Breast epithelium (tissue), 4 donors: ENCODE measurements around the gene CLTC. TPM values are rescaled to one million over a fixed set of nuclear protein-coding genes. Genes with fewer than 3 reads are reported as not detected.

ENCODE experiments used
- DNase-seq, 2 donors: peaks; one replicate each; pipeline ENCODE4 v3.0.0-alpha.2; 2019; ENCODE audit warnings: low spot score in 2 of 2
- H3K27ac ChIP-seq, 2 donors: fragments of 200-600 bp; sonication (generic) in 1 of 2; one replicate each; pipeline ENCODE4 v1.5.1; 2016 to 2019; ENCODE audit warnings: mild to moderate bottlenecking in 1 of 2
- H3K27me3 ChIP-seq, 2 donors: fragments of 200-600 bp; sonication (generic) in 1 of 2; one replicate each; pipeline versions ENCODE4 v1.5.1 to v1.6.0; 2017 to 2019; ENCODE audit warnings: control low read depth in 1 of 2, mild to moderate bottlenecking in 1 of 2
- H3K36me3 ChIP-seq: fragments of 200-600 bp; one replicate; pipeline ENCODE4 v1.5.1; 2019
- H3K4me1 ChIP-seq, 2 donors: fragments of 200-600 bp; sonication (generic); one replicate each; pipeline ENCODE4 v1.5.1; 2016 to 2019; ENCODE audit warnings: control low read depth in 1 of 2
- H3K4me3 ChIP-seq, 3 donors: fragments of 200-600 bp; sonication (generic); 1 replicate in 2 of 3; 2 replicates in 1 of 3; pipeline ENCODE4 v1.5.1; 2016 to 2019; ENCODE audit warnings: mild to moderate bottlenecking in 3 of 3, moderate library complexity in 2 of 3
- H3K9me3 ChIP-seq, 2 donors: fragments of 200-600 bp; sonication (generic) in 1 of 2; one replicate each; pipeline ENCODE4 v1.5.1; 2016 to 2019; ENCODE audit warnings: control low read depth in 1 of 2
- CTCF ChIP-seq, 3 donors: fragments of 450-650 bp; IDR thresholded peaks; one replicate each; pipeline ENCODE4 v1.5.1; 2016 to 2017; ENCODE audit warnings: antibody characterized with exemption in 3 of 3, mild to moderate bottlenecking in 3 of 3, moderate library complexity in 3 of 3
- POLR2A ChIP-seq: fragments of 450-650 bp; IDR thresholded peaks from one replicate; pipeline ENCODE4 v1.6.1; 2016; ENCODE audit warnings: antibody characterized with exemption, mild to moderate bottlenecking, moderate library complexity
- POLR2AphosphoS5 ChIP-seq, 3 donors: sonication (generic); formaldehyde crosslinking; IDR thresholded peaks; one replicate each; pipeline ENCODE4 v1.6.1; 2017; ENCODE audit warnings: antibody characterized with exemption in 3 of 3
- intact Hi-C: fragments of 100-400 bp; cut with DNase I; formaldehyde crosslinking; loops from one replicate; pipeline ENCODE4 v1.15.1; 2023; ENCODE audit warnings: low total_unique reads
- total RNA-seq, 3 donors: library from RNA; depleted of rRNA; stranded (reverse); fragments of >200 nt; gene quantifications; one replicate each; pipeline ENCODE4 v1.1.0, GENCODE V29; 2016

Gene CLTC
- total RNA-seq, 3 donors from 2014 or later, result 199 to 231 (median 213) TPM

- intact Hi-C loops, result loop anchor here (2.0 kb wide), 1 partner anchor 19 kb away; no protein-coding TSS in a partner anchor
- Histone ChIP-seq H3K36me3 (no peaks in the 10 kb centered on the region), H3K4me3 (peak overlapping the region; percentile 73 to 81 (median 74)), H3K27me3 (no peaks in the 10 kb centered on the region), H3K4me1 (peaks cover 0 to 19% of the 10 kb centered on the region in 2 donors), H3K9me3 (no peaks in the 10 kb centered on the region), H3K27ac (peak overlapping the region; percentile 94 to 96)
- no peak for DNase-seq
- TF ChIP-seq CTCF (IDR thresholded peaks at IDR 0.05) (no peak), POLR2AphosphoS5 (IDR thresholded peaks at IDR 0.05) (no peak), POLR2A (no peak)
These were observed 88.3 kb downstream of the CLTC start for GRCh38 chr17:59707971-59708430.

- Histone ChIP-seq H3K27ac (no peak overlapping the region), H3K9me3 (no peaks in the 10 kb centered on the region), H3K36me3 (no peaks in the 10 kb centered on the region), H3K4me3 (no peak overlapping the region), H3K27me3 (no peaks in the 10 kb centered on the region), H3K4me1 (peaks cover 0 to 10% of the 10 kb centered on the region in 2 donors)
- TF ChIP-seq POLR2AphosphoS5 (IDR thresholded peaks at IDR 0.05) (no peak), POLR2A (no peak), CTCF (IDR thresholded peaks at IDR 0.05) (no peak)
- DNase-seq, result no peak
- intact Hi-C loops, result no loop called here
These were observed 92.2 kb downstream of the CLTC start for GRCh38 chr17:59711936-59712335.

GRCh38 chr17:59712862-59713261 lies 93.2 kb downstream of the CLTC start:
- H3K4me3 ChIP-seq, result no peak overlapping the region
- H3K9me3 ChIP-seq, result no peaks in the 10 kb centered on the region
- H3K36me3 ChIP-seq, result no peaks in the 10 kb centered on the region
- intact Hi-C loops, result no loop called here
- no peaks in the 10 kb centered on the region for H3K27me3 ChIP-seq
- TF ChIP-seq POLR2AphosphoS5 (IDR thresholded peaks at IDR 0.05), result no peak
- H3K4me1 ChIP-seq, result peaks cover 0 to 10% of the 10 kb centered on the region in 2 donors
- H3K27ac ChIP-seq, result no peak overlapping the region
- no peak for DNase-seq

GRCh38 chr17:59714255-59714654 lies 94.6 kb downstream of the CLTC start:
- no peak overlapping the region for H3K4me3 ChIP-seq
- H3K27me3 ChIP-seq, result no peaks in the 10 kb centered on the region
- intact Hi-C loops, result no loop called here
- H3K27ac ChIP-seq, result no peak overlapping the region
- no peak for DNase-seq
- H3K36me3 ChIP-seq, result no peaks in the 10 kb centered on the region
- no peak for TF ChIP-seq POLR2AphosphoS5 (IDR thresholded peaks at IDR 0.05)
- no peak for TF ChIP-seq CTCF (IDR thresholded peaks at IDR 0.05)
- TF ChIP-seq POLR2A, result no peak
- H3K4me1 ChIP-seq, result peaks cover 0 to under 1% of the 10 kb centered on the region in 2 donors
- H3K9me3 ChIP-seq, result no peaks in the 10 kb centered on the region

GRCh38 chr17:59716427-59716826 lies 96.7 kb downstream of the CLTC start:
- intact Hi-C loops, result no loop called here
- no peak for DNase-seq
- H3K4me1 ChIP-seq, result no peaks in the 10 kb centered on the region
- H3K4me3 ChIP-seq, result no peak overlapping the region
- no peaks in the 10 kb centered on the region for H3K27me3 ChIP-seq
- TF ChIP-seq POLR2A (no peak), POLR2AphosphoS5 (IDR thresholded peaks at IDR 0.05) (no peak), CTCF (IDR thresholded peaks at IDR 0.05) (no peak)
- H3K36me3 ChIP-seq, result no peaks in the 10 kb centered on the region
- H3K27ac ChIP-seq, result no peak overlapping the region
- no peaks in the 10 kb centered on the region for H3K9me3 ChIP-seq

- Histone ChIP-seq H3K4me1 (no peaks in the 10 kb centered on the region), H3K27ac (no peak overlapping the region), H3K9me3 (no peaks in the 10 kb centered on the region), H3K36me3 (no peaks in the 10 kb centered on the region), H3K4me3 (no peak overlapping the region), H3K27me3 (no peaks in the 10 kb centered on the region)
- DNase-seq, result no peak
- TF ChIP-seq POLR2AphosphoS5 (IDR thresholded peaks at IDR 0.05) (no peak), POLR2A (no peak), CTCF (IDR thresholded peaks at IDR 0.05) (no peak)
- intact Hi-C loops, result no loop called here
These were observed 99.8 kb downstream of the CLTC start for GRCh38 chr17:59719526-59719925.
